H9 (cell line): ENCODE results near the gene SLX4. TPM values are rescaled to one million over a fixed set of nuclear protein-coding genes. Genes with fewer than 3 reads are reported as not detected.

Experiments
- DNase-seq: peaks from one replicate; pipeline ENCODE4 v3.0.0-alpha.2; 2017
- H2AFZ ChIP-seq: one replicate; pipeline ENCODE4 v1.6.1; 2013; ENCODE audit warnings: mild to moderate bottlenecking, low read length, control low read depth, moderate library complexity
- H2AK5ac ChIP-seq: 2 replicates; pipeline ENCODE4 v1.6.1; 2013; ENCODE audit warnings: low read length, control low read depth, mixed read lengths; ENCODE audit not compliant: insufficient read length
- H2BK120ac ChIP-seq: one replicate; pipeline ENCODE4 v1.6.1; 2013; ENCODE audit warnings: low read depth, mild to moderate bottlenecking, low read length, control low read depth, inconsistent platforms; ENCODE audit not compliant: poor library complexity, severe bottlenecking
- H2BK12ac ChIP-seq: 2 replicates; pipeline ENCODE4 v1.6.1; 2013; ENCODE audit warnings: low read length, control low read depth, mixed read lengths, low read depth; ENCODE audit not compliant: insufficient read length
- H2BK15ac ChIP-seq: 2 replicates; pipeline ENCODE4 v1.6.1; 2013; ENCODE audit warnings: low read depth, low read length, control low read depth
- H2BK20ac ChIP-seq: one replicate; pipeline ENCODE4 v1.6.1; 2013; ENCODE audit warnings: low read depth, mild to moderate bottlenecking, low read length, control low read depth, inconsistent platforms; ENCODE audit not compliant: poor library complexity, severe bottlenecking
- H2BK5ac ChIP-seq: 2 replicates; pipeline ENCODE4 v1.6.1; 2013; ENCODE audit warnings: low read length, control low read depth, mixed read lengths; ENCODE audit not compliant: insufficient read length
- H3K14ac ChIP-seq: 2 replicates; pipeline ENCODE4 v1.6.1; 2013; ENCODE audit warnings: low read length, control low read depth; ENCODE audit not compliant: insufficient read depth
- H3K18ac ChIP-seq: 2 replicates; pipeline ENCODE4 v1.6.1; 2013; ENCODE audit warnings: low read depth, mild to moderate bottlenecking, mixed read lengths, low read length, control low read depth; ENCODE audit not compliant: insufficient read length
- H3K23ac ChIP-seq: 2 replicates; pipeline ENCODE4 v1.6.1; 2013; ENCODE audit warnings: low read length, control low read depth, mixed read lengths, low read depth; ENCODE audit not compliant: insufficient read length
- H3K23me2 ChIP-seq: 2 replicates; pipeline ENCODE4 v1.6.1; 2013; ENCODE audit warnings: low read depth, mild to moderate bottlenecking, mixed read lengths, low read length, control low read depth; ENCODE audit not compliant: insufficient read length, poor library complexity, severe bottlenecking
- H3K27ac ChIP-seq: 2 replicates; pipeline ENCODE4 v1.5.1; 2013; ENCODE audit warnings: low read length, control low read depth, mixed read lengths, low read depth; ENCODE audit not compliant: insufficient read length
- H3K27me3 ChIP-seq: 2 replicates; pipeline ENCODE4 v1.6.1; 2013; ENCODE audit warnings: low read length, control low read depth, inconsistent platforms; ENCODE audit not compliant: insufficient read depth
- H3K4ac ChIP-seq: 2 replicates; pipeline ENCODE4 v1.6.1; 2013; ENCODE audit warnings: low read depth, mild to moderate bottlenecking, control low read depth, inconsistent platforms, low read length, moderate library complexity
- H3K4me1 ChIP-seq: 2 replicates; pipeline ENCODE4 v1.6.1; 2013; ENCODE audit warnings: low read length, control low read depth, inconsistent platforms; ENCODE audit not compliant: insufficient read depth
- H3K4me2 ChIP-seq: 2 replicates; pipeline ENCODE4 v1.6.1; 2013; ENCODE audit warnings: low read length, control low read depth, mixed read lengths; ENCODE audit not compliant: insufficient read length, insufficient read depth
- H3K56ac ChIP-seq: 2 replicates; pipeline ENCODE4 v1.6.1; 2013; ENCODE audit warnings: low read depth, mild to moderate bottlenecking, mixed read lengths, low read length, control low read depth; ENCODE audit not compliant: insufficient read length
- H3K79me1 ChIP-seq: 2 replicates; pipeline ENCODE4 v1.6.1; 2013; ENCODE audit warnings: low read depth, mild to moderate bottlenecking, moderate library complexity, low read length, control low read depth, inconsistent platforms; ENCODE audit not compliant: insufficient read depth, poor library complexity, severe bottlenecking
- H3K79me2 ChIP-seq: 2 replicates; pipeline ENCODE4 v1.6.1; 2013; ENCODE audit warnings: low read length, control low read depth, inconsistent platforms; ENCODE audit not compliant: insufficient read depth
- H3K9ac ChIP-seq: 2 replicates; pipeline ENCODE4 v1.6.1; 2013; ENCODE audit warnings: low read length, control low read depth, mixed read lengths; ENCODE audit not compliant: insufficient read length; ENCODE audit errors: extremely low read depth
- H3K9me3 ChIP-seq: one replicate; pipeline ENCODE4 v1.6.1; 2013; ENCODE audit warnings: low read depth, low read length, inconsistent platforms; ENCODE audit not compliant: control insufficient read depth
- H3T11ph ChIP-seq: one replicate; pipeline ENCODE4 v1.6.1; 2013; ENCODE audit warnings: mild to moderate bottlenecking, low read length, control low read depth, inconsistent platforms
- H4K20me1 ChIP-seq: one replicate; pipeline ENCODE4 v1.6.1; 2013; ENCODE audit not compliant: control insufficient read depth, insufficient read length, insufficient read depth
- H4K5ac ChIP-seq: 2 replicates; pipeline ENCODE4 v1.6.1; 2013; ENCODE audit warnings: low read depth, mild to moderate bottlenecking, mixed read lengths, low read length, control low read depth; ENCODE audit not compliant: insufficient read length
- H4K8ac ChIP-seq: replicated peaks from 2 replicates; pipeline ENCODE4 v1.6.1; 2013; ENCODE audit warnings: low read length, control low read depth, mixed read lengths, low read depth; ENCODE audit not compliant: insufficient read length
- H4K91ac ChIP-seq: 2 replicates; pipeline ENCODE4 v1.6.1; 2013; ENCODE audit warnings: low read depth, mild to moderate bottlenecking, moderate library complexity, mixed read lengths, low read length, control low read depth; ENCODE audit not compliant: insufficient read length
- H3K27ac Mint-ChIP-seq, 3 experiments: 2 replicates in 2 of 3; 3 replicates in 1 of 3; pipeline ENCODE4 v1.8.0; 2020 to 2021; ENCODE audit warnings: mixed read lengths in 3 of 3, mild to moderate bottlenecking in 1 of 3, moderate library complexity in 1 of 3
- H3K27me3 Mint-ChIP-seq: 2 replicates; pipeline ENCODE4 v1.8.0; 2021; ENCODE audit warnings: low read depth, mild to moderate bottlenecking, moderate library complexity, mixed read lengths
- H3K36me3 Mint-ChIP-seq, 3 experiments: 2 replicates in 2 of 3; 3 replicates in 1 of 3; pipeline ENCODE4 v1.8.0; 2020 to 2021; ENCODE audit warnings: low read depth in 3 of 3, mixed read lengths in 3 of 3; ENCODE audit not compliant: insufficient read depth in 1 of 3
- H3K4me1 Mint-ChIP-seq, 2 experiments: 2 replicates each; pipeline ENCODE4 v1.8.0; 2020; ENCODE audit warnings: mixed read lengths in 2 of 2
- H3K4me3 Mint-ChIP-seq, 2 experiments: 2 replicates in 1 of 2; 3 replicates in 1 of 2; pipeline ENCODE4 v1.8.0; 2020 to 2021; ENCODE audit warnings: mild to moderate bottlenecking in 2 of 2, mixed read lengths in 2 of 2, moderate library complexity in 1 of 2
- H3K9me3 Mint-ChIP-seq, 2 experiments: 2 replicates in 1 of 2; 3 replicates in 1 of 2; pipeline ENCODE4 v1.8.0; 2020; ENCODE audit warnings: mild to moderate bottlenecking in 2 of 2, mixed read lengths in 2 of 2, moderate library complexity in 1 of 2
- CTCF ChIP-seq: fragments of 200-600 bp; sonication (generic); conservative IDR thresholded peaks from 3 replicates; pipeline ENCODE4 v1.8.0; 2021; ENCODE audit warnings: antibody characterized with exemption, mild to moderate bottlenecking
- WGBS: extraction: QIAGEN DNeasy Blood & Tissue Kit; methylation state at CpG from one replicate; pipeline ENCODE4 v1.1.7; 2013; ENCODE audit warnings: missing lambda C conversion rate, low lambda C conversion rate, mixed read lengths; ENCODE audit not compliant: insufficient read length; ENCODE audit errors: extremely low coverage; 5-methylcytosine and 5-hydroxymethylcytosine counted together
- total RNA-seq: library from RNA; stranded (reverse); gene quantifications from 2 replicates; pipeline ENCODE4 v1.2.1, GENCODE V29; 2021

Gene SLX4
- total RNA-seq, 1 experiment from 2014 or later, result 9.9 TPM

GRCh38 chr16:3538222-3538621 lies 73.2 kb downstream of the SLX4 start:
- no peaks in the 10 kb centered on the region for H4K20me1 ChIP-seq
- no peaks in the 10 kb centered on the region for H3K79me2 ChIP-seq
- H3K79me1 ChIP-seq, result no peaks in the 10 kb centered on the region
- no peaks in the 10 kb centered on the region for H3K9me3 ChIP-seq
- H3K9ac ChIP-seq, result no peak overlapping the region
- Mint-ChIP-seq H3K4me1 (peaks cover 17 to 20% of the 10 kb centered on the region in 2 experiments), H3K27me3 (no peaks in the 10 kb centered on the region), H3K36me3 (peaks cover 5 to 9% (median 9%) of the 10 kb centered on the region in 3 experiments; a peak in 6 of 7 replicates), H3K9me3 (no peaks in the 10 kb centered on the region), H3K27ac (no peak overlapping the region), H3K4me3 (no peak overlapping the region)
- H3K23ac ChIP-seq, result no peak overlapping the region
- H2BK15ac ChIP-seq, result no peak overlapping the region
- H3K4ac ChIP-seq, result no peak overlapping the region
- no peak overlapping the region for H2BK12ac ChIP-seq
- H3T11ph ChIP-seq, result no peak overlapping the region
- H3K4me1 ChIP-seq, result no peaks in the 10 kb centered on the region
- no CpG with 5 or more reads among the region's 4 CpGs for WGBS
- no peak overlapping the region for H2AFZ ChIP-seq
- H3K27ac ChIP-seq, result no peak overlapping the region
- no peaks in the 10 kb centered on the region for H3K23me2 ChIP-seq
- H3K27me3 ChIP-seq, result no peaks in the 10 kb centered on the region
- no peak overlapping the region for H3K4me2 ChIP-seq
- H4K5ac ChIP-seq, result no peak overlapping the region
- H3K18ac ChIP-seq, result no peak overlapping the region
- no peak overlapping the region for H2BK5ac ChIP-seq
- DNase-seq, result no peak
- H2BK120ac ChIP-seq, result no peak overlapping the region
- H2AK5ac ChIP-seq, result no peak overlapping the region
- no peak overlapping the region for H2BK20ac ChIP-seq
- H4K91ac ChIP-seq, result no peak overlapping the region
- no peak overlapping the region for H3K56ac ChIP-seq
- TF ChIP-seq CTCF, result no peak
- H3K14ac ChIP-seq, result no peak overlapping the region
- H4K8ac ChIP-seq, result no peak overlapping the region
